Renal pelvis (tissue), 4 donors: ENCODE data around the gene SPATS1. TPM values are rescaled to one million over a fixed set of nuclear protein-coding genes. Genes with fewer than 3 reads are reported as not detected.
"Not testable (repeated sequence)": the region's sequence is repeated elsewhere in the genome, so short reads cannot be mapped to it uniquely, and the experiment has no call there.

ENCODE experiments used
- DNase-seq: peaks from one replicate; pipeline ENCODE4 v3.0.0-alpha.2; 2013
- polyA plus RNA-seq, 3 donors: library from polyadenylated mRNA; unstranded; fragments of 120-200 nt; gene quantifications; one replicate each; pipeline ENCODE4 v1.2.1, GENCODE V29; 2013; ENCODE audit not compliant: insufficient read length in 3 of 3

SPATS1 gene
- polyA plus RNA-seq, 3 donors: not detected

DNA sequence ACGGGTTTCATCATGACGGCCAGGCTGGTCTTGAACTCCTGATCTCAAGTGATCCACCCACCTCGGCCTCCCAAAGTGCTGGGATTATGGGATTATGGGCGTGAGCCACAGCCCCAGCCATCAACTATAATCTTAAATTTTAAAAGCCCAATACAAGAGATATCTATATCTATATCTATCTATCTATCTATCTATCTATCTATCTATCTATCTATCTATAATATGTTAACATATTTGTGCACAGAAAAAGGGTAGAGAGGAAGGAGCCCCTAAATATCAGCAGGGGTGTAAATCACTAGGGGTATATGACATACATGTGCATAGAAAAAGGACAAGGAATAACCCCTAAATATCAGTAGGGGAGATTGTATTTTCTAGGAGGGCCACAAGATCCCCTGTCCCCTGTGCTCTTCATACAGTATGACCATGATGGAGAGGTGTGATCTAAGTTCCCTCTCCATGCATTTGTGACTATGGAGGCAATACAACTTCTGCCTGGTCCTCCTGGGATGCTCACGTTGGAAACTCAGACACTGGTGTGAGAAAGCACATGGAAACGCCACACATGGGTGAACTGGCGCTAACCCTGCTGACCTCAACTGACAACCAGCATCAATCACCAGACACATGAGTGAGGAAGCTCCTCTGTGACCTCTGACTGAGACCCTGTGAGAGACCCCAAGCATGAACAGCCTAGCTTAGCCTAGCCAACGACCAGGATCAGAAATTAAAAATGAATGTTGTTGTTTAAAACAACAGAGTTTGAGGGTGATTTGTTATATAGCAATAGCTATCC lies 1.2 kb upstream of the SPATS1 start:
- DNase-seq: peak; percentile 66

GRCh38 chr6:44342052-44342451 lies 398 bp upstream of the SPATS1 start:
- no peak for DNase-seq

GRCh38 chr6:44346818-44347217 lies 4.4 kb downstream of the SPATS1 start:
- not testable (repeated sequence) for DNase-seq

DNA sequence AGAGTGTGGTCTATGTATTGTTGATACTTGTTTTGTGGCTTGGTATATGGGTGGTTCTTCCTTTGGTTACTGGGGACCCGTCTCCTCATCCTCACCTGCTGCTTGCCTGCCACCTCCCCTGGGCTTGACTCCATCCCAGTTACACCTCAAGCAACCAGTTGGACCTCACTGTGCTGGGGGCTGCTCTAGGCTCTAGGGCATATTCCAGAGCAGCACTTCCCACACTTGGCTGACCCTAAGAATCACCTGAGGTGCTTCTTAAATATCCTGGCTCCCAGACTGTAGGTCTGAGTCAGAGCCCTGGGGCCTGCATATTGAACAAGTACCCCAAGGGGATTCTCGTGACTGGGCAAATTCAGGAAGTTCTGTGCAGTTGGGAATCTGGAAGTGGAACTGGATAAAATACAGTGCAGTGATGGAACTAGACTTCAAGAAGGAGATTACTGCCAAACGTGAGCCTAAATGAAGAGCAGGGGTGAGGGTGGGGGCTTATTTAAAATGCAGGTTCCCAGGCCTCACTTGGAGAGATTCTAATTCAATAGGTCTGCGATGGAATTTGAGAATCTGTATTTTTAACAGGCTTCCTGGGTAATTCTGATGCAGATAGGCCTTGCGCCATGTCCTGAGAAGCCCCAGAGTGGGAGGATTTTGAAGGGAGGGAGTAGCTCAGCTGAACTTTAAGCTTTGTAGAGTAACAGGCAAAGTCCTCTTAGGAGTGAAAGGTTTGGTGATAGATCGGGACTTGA lies 7.6 kb downstream of the SPATS1 start:
- no peak for DNase-seq

DNA sequence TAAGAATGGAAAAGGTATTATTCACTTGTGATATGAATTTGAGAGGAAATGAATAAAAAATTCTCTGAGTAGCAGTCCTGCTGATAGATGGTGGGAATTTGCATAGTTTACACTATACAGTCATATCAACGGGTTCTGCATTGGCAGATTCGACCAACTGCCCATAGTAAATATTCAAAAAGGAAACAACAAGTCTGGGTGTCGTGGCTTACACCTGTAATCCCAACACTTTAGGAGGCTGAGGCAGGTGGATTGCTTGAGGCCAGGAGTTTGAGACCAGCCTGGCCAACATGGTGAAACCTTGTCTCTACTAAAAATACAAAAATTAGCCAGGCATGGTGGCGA lies 8.2 kb downstream of the SPATS1 start:
- DNase-seq: not testable (repeated sequence)

GRCh38 chr6:44352259-44352658 lies 9.8 kb downstream of the SPATS1 start:
- no peak for DNase-seq

- no peak for DNase-seq
These were observed 10.9 kb downstream of the SPATS1 start for GRCh38 chr6:44353336-44353735.

DNA sequence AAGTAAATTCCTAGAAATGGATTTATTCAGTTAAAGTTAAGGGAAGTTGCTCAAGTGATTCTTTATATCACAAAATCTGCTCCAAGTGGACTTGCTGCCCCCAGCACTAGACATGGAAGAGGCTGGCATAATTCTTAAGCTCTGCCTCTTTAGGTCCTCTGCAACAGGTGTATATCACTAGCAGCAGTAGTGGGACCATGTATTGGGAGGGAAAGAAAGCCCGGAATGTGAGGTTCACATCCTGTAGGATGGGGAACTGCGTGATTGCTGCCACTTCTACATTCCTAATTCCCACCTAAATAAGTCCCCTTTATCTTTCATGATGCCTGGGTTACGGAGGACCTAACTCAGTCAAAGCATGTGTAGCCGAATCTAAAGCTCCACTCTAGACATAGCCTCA lies 13.2 kb downstream of the SPATS1 start:
- DNase-seq: no peak

DNA sequence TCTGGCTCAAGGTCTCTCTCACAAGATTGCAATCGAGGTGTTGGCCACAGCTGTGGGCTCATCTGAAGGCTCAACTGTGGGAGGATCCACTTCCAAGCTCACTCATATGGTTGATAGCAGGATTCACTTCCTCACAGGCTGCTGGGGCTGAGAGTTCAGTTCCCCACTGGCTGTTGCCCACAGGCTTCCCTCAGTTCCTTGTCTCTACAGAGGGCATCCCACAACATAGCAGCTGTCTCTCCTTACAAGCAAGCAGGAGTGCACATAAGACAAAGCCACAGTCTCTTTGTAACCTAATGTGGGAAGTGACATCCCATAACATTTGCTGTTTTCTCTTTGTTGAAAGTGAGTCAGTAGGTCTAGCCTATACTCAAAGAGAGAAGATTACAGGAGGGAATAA lies 14.0 kb downstream of the SPATS1 start:
- DNase-seq: no peak

DNA sequence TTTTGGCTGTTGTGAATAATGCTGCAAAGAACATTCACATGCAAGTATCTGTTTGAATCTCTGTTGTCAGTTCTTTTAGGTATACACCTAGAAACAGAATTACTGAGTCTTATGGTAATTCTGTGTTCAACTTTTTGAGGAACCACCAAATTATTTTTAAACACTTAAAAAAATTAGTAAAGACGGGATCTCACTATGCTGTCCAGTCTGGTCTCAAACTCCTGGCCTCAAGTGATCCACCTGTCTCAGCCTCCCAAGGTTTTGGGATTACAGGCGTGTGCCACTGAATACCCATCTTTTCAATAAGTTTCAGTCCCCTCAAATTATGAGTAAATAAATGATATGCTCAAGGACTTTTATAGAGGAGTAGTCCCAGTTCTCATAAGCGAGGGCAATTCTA lies 17.5 kb downstream of the SPATS1 start:
- no peak for DNase-seq

GRCh38 chr6:44361947-44362346 lies 19.5 kb downstream of the SPATS1 start:
- DNase-seq: no peak

GRCh38 chr6:44363377-44363926 lies 21.0 kb downstream of the SPATS1 start:
- DNase-seq: no peak

GRCh38 chr6:44366781-44367180 lies 24.3 kb downstream of the SPATS1 start:
- DNase-seq: no peak

GRCh38 chr6:44367681-44368080 lies 25.2 kb downstream of the SPATS1 start:
- no peak for DNase-seq

DNA sequence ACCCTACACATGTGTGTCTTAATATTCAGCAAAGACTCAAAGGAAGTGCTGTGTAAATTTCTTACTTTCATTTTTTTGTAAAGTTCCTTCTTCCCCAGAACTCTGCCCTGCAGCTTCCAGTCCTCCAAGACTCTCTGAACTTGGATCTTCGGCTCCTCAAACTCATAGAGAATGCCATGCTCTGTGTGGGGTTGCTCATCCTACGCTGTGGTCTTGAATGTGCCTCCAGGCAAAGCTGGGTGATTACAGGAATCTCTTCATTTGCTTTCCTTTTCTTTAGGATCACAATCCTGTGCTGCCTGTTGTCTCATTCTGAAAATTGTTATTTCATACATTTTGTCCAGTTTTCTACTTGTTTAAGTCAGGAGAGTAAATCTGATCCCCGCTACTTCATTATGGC lies 30.6 kb downstream of the SPATS1 start:
- DNase-seq: no peak

DNA sequence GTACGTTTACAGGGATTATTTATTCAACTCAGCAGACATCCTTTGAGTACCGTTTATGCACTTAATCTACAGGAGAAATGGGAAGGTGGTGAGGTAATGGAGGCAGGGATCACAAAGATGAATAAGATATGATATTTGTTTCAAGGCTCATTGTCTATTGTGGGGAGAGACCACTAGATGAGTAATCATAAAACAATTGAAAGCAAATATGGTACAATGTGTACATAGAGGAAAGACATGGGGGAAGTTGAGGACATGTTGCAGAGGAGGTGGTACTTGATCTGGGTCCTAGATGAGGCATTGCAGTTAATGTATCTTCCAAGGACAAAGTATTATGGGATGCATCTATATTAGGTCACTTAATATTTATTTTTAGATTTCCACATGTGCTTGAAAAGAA lies 31.3 kb downstream of the SPATS1 start:
- no peak for DNase-seq

- no peak for DNase-seq
These were observed 32.6 kb downstream of the SPATS1 start for GRCh38 chr6:44375071-44375470.

GRCh38 chr6:44377484-44377883 lies 35.0 kb downstream of the SPATS1 start:
- no peak for DNase-seq

DNA sequence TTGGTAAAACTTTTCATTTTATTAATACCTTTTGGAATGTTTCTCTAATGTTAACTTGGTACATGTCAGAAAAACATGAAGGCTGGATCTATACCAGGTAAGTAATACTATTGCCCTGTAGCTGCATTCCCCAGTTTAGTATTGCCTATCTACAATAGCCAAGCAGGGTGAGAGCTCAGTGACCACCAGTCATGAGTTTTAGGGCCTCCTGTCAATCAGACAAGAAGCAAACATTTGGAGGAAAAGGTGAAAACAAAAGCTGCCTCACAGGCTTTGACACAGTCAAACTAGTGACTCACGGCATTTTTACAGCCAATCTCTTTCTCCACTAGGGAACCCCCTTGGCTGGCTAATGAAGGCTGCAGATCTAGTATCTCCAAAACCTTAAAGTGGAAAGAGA lies 35.5 kb downstream of the SPATS1 start:
- no peak for DNase-seq

DNA sequence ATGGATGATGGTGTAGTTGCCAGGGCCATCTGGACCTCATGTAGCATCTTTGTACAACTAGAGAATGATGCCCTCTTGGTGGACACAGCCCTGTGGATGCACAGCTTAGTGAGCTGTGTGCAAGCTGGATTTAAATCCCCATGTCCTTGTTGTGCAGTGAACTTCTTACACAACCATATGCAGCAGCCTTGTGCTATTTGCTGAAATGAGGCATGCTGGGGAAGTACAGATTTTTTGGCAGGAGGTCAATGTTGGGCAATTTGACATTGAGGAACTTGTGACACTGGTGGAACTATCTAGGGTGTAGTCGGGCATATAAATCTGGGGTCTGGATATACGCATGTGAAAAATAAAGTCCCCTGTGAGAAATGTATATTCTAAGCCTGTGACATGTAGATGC lies 39.3 kb downstream of the SPATS1 start:
- no peak for DNase-seq

DNA sequence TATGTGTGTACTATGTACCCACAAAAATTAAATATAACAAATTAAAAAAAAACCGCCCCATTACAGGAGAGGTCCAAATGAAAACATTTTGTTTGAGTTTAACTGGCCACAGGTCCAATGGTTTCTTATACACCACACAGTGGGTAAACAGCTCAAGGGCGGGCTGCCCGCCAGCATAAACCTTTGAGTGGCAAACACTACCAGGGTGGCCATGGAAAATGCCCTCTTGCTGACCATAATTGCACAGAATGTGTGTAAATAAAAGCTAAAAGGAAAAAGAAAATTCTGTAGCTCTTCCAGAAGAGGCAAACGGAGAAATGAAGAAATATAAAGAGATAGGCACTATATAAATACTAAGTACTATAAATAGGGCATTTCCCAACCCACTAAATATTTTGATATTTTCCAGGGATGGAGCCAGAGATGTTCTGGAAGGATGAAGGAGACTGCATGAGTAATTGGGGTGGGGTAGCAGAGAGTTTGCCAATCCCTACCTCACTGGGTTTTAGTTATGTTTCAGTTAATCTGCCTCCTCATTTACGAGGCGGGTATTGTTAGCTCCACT lies 44.0 kb downstream of the SPATS1 start:
- DNase-seq: peak; percentile 7

DNA sequence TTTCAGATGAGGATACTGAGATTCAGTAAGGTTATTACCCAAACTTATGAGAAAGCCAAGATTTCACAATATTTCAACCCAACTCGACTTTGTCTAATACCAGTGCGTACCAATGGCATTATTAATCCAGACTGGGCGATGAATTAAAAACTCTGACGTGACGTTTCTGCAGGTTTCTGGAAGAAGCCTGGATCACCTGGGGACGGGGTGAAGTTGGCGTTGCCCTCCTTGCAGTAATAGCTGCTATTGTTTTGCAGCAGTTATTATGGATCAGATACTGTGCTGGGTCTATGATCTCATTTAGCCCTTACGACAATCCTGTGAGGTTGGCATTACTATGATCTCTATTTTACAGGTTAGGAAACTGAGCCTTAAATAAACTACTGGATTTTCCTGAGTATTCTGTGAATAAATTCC lies 44.5 kb downstream of the SPATS1 start:
- DNase-seq: no peak
